D721Med (cell line): Measurements from ENCODE around the gene CRYBG3.
A peak's percentile ranks its signal among the peaks of the same experiment; 100 is the strongest.

Experiments
- DNase-seq: peaks from one replicate; pipeline ENCODE4 v3.0.0; 2011; ENCODE audit warnings: low spot score; ENCODE audit not compliant: insufficient read length
- FAIRE-seq: peaks from 2 replicates; lab custom pipeline; 2011; peaks lifted over from hg19 to GRCh38; lab: Jason Lieb, UNC
- CTCF ChIP-seq: IDR thresholded peaks from 2 replicates; pipeline ENCODE4 v1.5.1; 2012; ENCODE audit warnings: mild to moderate bottlenecking, control low read depth; ENCODE audit not compliant: insufficient read depth; ENCODE audit errors: missing control alignments

CRYBG3 gene

DNA sequence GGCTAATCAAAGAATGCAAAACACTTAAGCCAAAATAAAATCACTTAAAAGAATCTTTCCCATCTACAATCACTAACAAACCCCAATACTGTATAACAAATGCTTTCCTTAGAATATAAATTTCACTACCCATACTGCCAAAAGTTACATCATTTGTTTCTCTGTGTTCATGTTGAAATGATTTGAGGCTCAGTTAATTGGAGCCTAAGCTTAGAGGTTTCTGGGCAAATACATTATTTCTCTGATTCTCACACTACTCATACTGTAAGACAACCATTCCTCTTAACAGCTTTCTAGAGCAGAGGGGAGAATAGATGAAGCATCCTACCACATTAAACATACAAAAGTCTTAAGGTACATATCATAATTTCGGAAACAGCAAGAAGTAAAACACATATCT lies 148.3 kb downstream of the CRYBG3 start:
- FAIRE-seq: no peak
- no peak for TF ChIP-seq CTCF
- DNase-seq: no peak

DNA sequence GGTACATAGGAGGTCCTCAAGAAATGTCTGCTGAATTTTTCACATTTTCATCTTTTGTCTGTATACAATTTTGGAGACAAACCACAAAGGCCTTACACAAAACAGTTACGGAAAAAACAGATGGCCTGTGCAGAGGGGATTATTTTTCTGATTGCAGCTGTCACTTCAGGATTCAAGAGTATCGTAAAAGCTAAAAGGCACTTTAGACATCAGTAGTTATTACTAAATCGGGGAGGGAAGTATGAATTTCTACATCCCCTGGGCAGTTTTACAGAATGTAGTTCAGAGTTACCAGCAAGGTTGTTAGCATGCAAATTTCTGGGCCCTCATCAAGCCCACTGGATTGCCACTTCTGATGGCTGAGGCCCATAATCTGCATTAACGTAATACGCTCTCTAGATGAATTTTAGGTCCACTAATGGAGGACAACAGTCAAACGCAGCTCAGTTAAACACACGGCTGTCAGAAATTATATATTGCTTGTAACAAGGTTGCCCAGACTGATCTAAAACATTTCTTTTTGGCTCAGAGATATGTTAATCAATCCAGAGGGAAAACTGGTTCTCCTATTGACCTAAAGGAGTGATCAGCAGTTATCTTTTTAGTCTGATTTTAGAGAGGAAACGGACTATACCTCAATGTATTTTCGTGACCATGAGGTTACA lies 149.3 kb downstream of the CRYBG3 start:
- FAIRE-seq (no peak), DNase-seq (no peak)
- TF ChIP-seq CTCF: no peak

DNA sequence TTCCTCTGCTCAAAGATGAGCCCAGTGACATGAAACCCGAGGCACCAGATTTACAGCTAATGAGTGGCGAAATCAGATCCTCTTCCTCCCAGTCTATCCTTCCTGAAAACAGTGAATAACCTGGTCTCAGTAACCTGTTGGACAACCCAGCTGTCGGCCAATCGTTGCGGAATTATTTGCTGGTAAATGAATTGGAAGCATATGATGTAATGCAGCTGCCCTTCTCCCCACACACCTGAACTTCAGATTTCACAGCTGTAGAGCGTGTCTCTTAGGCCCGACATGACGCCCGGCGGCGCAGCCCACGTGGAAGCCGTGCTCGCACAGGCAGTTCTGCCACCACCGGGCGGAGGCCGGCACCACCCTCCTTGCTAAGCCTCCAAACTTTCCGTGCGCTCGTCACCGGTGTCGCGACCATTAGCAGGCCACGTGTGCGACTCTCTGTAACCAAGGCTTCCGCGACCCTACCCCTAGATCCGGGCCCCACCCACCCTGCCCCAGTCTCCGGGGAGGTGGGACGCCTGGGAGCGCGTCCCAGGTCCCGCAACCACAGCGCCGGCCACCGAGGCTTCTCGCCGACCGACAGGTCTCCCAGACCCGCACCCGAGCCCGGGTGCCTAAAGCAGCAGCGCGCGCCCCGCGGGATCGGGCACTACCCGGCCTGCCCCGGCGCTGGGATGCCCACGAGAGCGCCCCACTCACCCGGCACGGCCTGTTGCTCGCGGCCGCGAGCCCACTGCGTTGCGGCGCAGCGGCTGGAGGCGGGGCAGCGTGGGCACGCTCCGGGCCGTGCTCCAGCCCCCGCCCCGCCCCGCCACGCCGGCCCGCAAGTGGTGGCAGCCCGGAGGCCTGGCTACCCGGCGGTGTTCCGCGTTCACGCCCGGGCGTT lies 150.1 kb downstream of the CRYBG3 start, which contains the start of gene RIOX2:
TSS of gene RIOX2 (minus strand) at position 753 of the 889 bp plus-strand sequence. CDS start 4,838 bp downstream, outside the sequence.
- no peak for TF ChIP-seq CTCF
- no peak for FAIRE-seq
- no peak for DNase-seq

DNA sequence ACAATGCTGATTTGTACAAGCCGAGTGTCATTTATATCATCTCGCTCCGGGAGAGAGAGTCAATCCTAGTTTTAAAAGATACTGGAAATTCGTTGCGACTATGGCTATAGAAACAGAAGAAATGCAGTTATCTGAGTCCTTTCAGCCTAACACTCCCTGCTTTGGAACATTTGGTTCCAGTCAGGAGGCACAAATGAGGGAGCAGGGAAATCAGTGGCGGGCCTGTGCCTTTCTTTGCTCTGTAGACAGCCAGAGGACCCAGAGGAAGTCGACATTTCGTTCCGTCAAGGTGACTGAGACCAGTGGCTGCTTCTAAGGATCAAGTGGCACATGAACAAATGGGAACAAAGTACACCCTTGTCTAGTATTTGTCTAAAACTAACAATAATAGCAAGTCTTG lies 151.2 kb downstream of the CRYBG3 start:
- TF ChIP-seq CTCF: no peak
- FAIRE-seq (no peak), DNase-seq (no peak)

- no peak for DNase-seq
- no peak for TF ChIP-seq CTCF
- no peak for FAIRE-seq
These were observed 153.2 kb downstream of the CRYBG3 start for GRCh38 chr3:97974996-97975395.

- DNase-seq (no peak), FAIRE-seq (no peak)
- TF ChIP-seq CTCF: no peak
These were observed 153.7 kb downstream of the CRYBG3 start for GRCh38 chr3:97975466-97975865.

DNA sequence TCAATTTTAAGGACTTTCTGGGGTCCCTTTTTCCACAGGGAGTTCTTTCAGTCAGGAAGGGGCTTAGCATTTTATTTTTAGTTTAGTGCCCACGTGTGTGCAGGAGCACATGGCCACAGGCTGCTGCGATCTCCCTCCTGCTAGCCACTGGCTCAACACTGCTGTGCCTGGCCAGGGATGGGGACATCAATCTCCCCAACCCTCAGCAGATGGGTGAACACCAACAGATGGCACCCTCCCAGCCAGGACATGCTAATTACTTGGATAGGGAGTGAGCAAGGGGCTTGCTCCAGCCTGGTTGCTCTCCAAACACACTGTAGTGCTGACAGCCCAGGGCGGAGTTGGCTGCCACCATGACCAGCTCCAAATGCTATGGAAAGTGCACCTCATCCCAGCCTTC lies 157.8 kb downstream of the CRYBG3 start:
- no peak for DNase-seq
- TF ChIP-seq CTCF: peak; percentile 10
- no peak for FAIRE-seq
